ENCODE results near the gene ROBO1. TPM values are rescaled to one million over a fixed set of nuclear protein-coding genes. Genes with fewer than 3 reads are reported as not detected.

The ROBO1 gene
- total RNA-seq, 1 donor from 2014 or later, result 78.0 TPM

- H3K9me3 Mint-ChIP-seq (ENCODE audit: low read depth), result peaks cover 2% of the 10 kb centered on the region
These were observed 621.8 kb downstream of the ROBO1 start for GRCh38 chr3:79146024-79146423.

DNA sequence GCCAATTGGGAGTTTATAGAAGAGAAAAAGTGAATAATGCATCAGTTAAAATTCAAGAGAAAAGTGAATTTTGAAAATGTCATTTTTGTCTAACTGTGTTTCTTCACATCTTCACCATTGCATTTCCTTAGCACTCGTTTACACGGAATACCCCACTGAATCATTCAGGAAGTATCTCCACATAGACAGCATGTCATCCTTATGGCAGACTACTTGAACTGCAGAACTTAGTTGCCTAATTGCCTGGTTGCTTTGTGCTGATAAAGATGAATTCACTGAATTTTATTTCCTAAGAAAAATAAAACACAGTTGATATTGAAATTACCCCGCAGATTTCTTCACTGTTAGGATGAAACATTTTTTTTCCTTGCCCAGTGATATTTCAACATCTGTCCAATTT lies 627.1 kb downstream of the ROBO1 start:
- Mint-ChIP-seq H3K9me3 (ENCODE audit: low read depth) (no peaks in the 10 kb centered on the region), H3K36me3 (ENCODE audit: insufficient read depth) (no peaks in the 10 kb centered on the region), H3K27me3 (no peaks in the 10 kb centered on the region), H3K4me3 (ENCODE audit: low read depth) (no peak overlapping the region), H3K27ac (no peak overlapping the region), H3K4me1 (ENCODE audit: low read depth) (no peaks in the 10 kb centered on the region)
- DNase-seq (ENCODE audit: low spot score, unreplicated experiment), result no peak
- TF ChIP-seq, protein P1, sequence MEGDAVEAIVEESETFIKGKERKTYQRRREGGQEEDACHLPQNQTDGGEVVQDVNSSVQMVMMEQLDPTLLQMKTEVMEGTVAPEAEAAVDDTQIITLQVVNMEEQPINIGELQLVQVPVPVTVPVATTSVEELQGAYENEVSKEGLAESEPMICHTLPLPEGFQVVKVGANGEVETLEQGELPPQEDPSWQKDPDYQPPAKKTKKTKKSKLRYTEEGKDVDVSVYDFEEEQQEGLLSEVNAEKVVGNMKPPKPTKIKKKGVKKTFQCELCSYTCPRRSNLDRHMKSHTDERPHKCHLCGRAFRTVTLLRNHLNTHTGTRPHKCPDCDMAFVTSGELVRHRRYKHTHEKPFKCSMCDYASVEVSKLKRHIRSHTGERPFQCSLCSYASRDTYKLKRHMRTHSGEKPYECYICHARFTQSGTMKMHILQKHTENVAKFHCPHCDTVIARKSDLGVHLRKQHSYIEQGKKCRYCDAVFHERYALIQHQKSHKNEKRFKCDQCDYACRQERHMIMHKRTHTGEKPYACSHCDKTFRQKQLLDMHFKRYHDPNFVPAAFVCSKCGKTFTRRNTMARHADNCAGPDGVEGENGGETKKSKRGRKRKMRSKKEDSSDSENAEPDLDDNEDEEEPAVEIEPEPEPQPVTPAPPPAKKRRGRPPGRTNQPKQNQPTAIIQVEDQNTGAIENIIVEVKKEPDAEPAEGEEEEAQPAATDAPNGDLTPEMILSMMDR (IDR thresholded peaks at IDR 0.05; ENCODE audit: unreplicated experiment), result no peak

More at GRCh38 chr3:79146024-79146423, 621.8 kb downstream of the ROBO1 start:
- Mint-ChIP-seq H3K27me3 (no peaks in the 10 kb centered on the region), H3K4me3 (ENCODE audit: low read depth) (no peak overlapping the region), H3K36me3 (ENCODE audit: insufficient read depth) (no peaks in the 10 kb centered on the region), H3K4me1 (ENCODE audit: low read depth) (no peaks in the 10 kb centered on the region), H3K27ac (no peak overlapping the region)
- DNase-seq (ENCODE audit: low spot score, unreplicated experiment), result no peak
- TF ChIP-seq, protein P1 (IDR thresholded peaks at IDR 0.05; ENCODE audit: unreplicated experiment), result no peak

- H3K9me3 Mint-ChIP-seq (ENCODE audit: low read depth), result no peaks in the 10 kb centered on the region
- H3K27me3 Mint-ChIP-seq, result no peaks in the 10 kb centered on the region
- no peaks in the 10 kb centered on the region for H3K36me3 Mint-ChIP-seq (ENCODE audit: insufficient read depth)
- no peak overlapping the region for H3K27ac Mint-ChIP-seq
- DNase-seq (ENCODE audit: low spot score, unreplicated experiment), result no peak
- H3K4me1 Mint-ChIP-seq (ENCODE audit: low read depth), result no peaks in the 10 kb centered on the region
- H3K4me3 Mint-ChIP-seq (ENCODE audit: low read depth), result no peak overlapping the region
- TF ChIP-seq, protein P1 (IDR thresholded peaks at IDR 0.05; ENCODE audit: unreplicated experiment), result no peak
These were observed 628.3 kb downstream of the ROBO1 start for GRCh38 chr3:79139395-79140068.

DNA sequence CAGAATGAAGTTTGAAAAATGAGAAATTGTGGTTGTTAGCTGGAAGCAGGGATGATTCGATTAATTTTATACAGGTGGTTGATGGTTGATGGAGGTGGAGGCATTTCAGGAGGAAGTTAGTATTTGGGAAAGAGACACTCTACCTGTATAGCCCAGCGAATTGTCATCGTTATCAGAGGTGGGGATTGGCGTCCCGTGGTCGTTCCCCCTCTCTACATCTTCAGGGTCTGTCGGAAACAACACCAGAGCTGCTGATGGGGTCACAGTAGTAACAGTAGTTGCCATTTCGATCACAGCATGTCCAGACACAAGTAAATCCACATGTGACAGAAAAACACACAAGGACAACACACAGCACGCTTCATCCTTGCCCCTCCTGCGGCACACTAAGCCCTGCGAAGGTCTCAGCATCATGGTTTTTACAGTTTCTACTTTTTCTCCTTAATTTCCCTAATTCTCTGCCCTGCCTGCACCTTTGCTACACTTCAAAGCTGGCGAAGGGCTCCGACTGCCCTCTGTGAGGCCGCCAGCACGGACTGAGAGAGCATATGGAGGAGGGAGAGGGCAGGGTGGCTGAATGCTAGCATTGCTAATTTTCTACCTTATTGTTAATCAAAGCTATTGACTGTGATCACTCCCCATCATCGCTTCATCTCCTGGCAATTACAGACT lies 642.3 kb downstream of the ROBO1 start:
- no peak for DNase-seq (ENCODE audit: low spot score, unreplicated experiment)
- peaks cover 3% of the 10 kb centered on the region for H3K27me3 Mint-ChIP-seq
- H3K9me3 Mint-ChIP-seq (ENCODE audit: low read depth), result no peaks in the 10 kb centered on the region
- no peaks in the 10 kb centered on the region for H3K4me1 Mint-ChIP-seq (ENCODE audit: low read depth)
- no peak overlapping the region for H3K4me3 Mint-ChIP-seq (ENCODE audit: low read depth)
- no peaks in the 10 kb centered on the region for H3K36me3 Mint-ChIP-seq (ENCODE audit: insufficient read depth)
- TF ChIP-seq, protein P1 (IDR thresholded peaks at IDR 0.05; ENCODE audit: unreplicated experiment), result no peak
- H3K27ac Mint-ChIP-seq, result no peak overlapping the region

DNA sequence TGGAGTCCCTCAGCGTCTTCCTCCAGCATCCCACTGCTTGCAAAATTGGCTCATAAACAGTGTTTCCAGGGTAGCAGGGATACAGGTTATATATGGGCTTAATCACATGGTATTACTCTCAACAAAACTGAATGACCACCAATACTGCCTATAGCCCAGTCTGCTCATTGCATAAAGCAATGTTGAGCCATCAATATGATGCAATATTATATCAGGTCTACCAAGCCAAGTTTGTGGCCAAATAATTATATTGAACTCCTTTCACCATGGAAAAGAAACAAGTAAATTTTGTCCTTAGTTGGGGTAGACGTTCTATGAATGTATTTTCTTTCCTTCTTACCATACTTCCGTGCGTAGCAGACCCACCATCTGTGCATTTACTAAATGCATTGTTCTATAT lies 652.3 kb downstream of the ROBO1 start:
- Mint-ChIP-seq H3K9me3 (ENCODE audit: low read depth) (no peaks in the 10 kb centered on the region), H3K27me3 (no peaks in the 10 kb centered on the region), H3K27ac (no peak overlapping the region), H3K36me3 (ENCODE audit: insufficient read depth) (no peaks in the 10 kb centered on the region), H3K4me3 (ENCODE audit: low read depth) (no peak overlapping the region), H3K4me1 (ENCODE audit: low read depth) (peaks cover 6% of the 10 kb centered on the region)
- DNase-seq (ENCODE audit: low spot score, unreplicated experiment), result no peak
- TF ChIP-seq, protein P1 (IDR thresholded peaks at IDR 0.05; ENCODE audit: unreplicated experiment), result no peak
